Jurkat, Clone E6-1 (cell line): Measurements from ENCODE around the gene HRH2.
"Not testable (repeated sequence)": the region's sequence is repeated elsewhere in the genome, so short reads cannot be mapped to it uniquely, and the experiment has no call there.

Experiments used
- DNase-seq: peaks from one replicate; pipeline ENCODE4 v3.0.0-alpha.2; 2011; ENCODE audit warnings: low read depth, low spot score
- H3K4me3 ChIP-seq: 2 replicates; pipeline ENCODE4 v1.5.1; 2011; ENCODE audit warnings: mild to moderate bottlenecking, low read length, control low read depth, moderate library complexity

HRH2 gene

DNA sequence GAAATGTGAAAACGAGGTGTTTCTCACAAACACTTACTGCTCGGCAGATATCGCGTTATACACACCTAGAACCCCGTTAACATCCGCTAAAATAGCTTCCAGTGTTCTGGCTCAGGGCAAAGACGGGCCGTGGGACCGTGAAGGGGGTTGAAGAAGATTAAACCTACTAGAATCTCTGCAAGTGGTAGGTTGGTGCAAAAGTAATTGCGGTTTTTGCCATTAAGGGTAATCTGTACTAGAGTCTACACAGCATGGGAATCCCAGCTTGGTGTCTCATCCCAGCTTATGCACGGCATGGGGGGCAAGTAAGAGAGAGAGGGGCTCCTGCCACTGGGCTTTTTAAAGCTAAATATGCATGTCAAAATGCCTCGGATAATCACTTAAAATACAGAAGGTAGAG is 43.9 kb downstream of the HRH2 start:
- no peak overlapping the region for H3K4me3 ChIP-seq
- no peak for DNase-seq

DNA sequence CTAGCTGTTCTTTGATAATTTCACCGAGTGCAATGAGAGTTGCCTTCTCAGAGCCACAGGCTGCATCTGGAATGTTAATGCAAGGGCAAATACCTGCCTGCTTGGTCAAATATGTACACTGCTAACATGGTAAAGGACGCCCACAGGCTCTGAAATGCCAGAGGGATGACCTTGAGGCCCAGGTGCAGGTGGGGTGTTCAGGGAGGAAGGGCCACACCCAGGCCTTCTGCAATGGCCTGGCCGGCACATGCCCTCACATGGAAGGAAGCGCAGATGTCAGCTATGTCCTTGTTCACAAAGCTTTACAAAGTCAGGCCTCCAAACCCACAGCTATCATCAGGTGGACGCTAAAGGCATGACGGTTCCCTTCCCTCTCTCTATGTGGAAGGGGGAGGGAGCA is 48.6 kb downstream of the HRH2 start:
- DNase-seq: no peak
- no peak overlapping the region for H3K4me3 ChIP-seq

DNA sequence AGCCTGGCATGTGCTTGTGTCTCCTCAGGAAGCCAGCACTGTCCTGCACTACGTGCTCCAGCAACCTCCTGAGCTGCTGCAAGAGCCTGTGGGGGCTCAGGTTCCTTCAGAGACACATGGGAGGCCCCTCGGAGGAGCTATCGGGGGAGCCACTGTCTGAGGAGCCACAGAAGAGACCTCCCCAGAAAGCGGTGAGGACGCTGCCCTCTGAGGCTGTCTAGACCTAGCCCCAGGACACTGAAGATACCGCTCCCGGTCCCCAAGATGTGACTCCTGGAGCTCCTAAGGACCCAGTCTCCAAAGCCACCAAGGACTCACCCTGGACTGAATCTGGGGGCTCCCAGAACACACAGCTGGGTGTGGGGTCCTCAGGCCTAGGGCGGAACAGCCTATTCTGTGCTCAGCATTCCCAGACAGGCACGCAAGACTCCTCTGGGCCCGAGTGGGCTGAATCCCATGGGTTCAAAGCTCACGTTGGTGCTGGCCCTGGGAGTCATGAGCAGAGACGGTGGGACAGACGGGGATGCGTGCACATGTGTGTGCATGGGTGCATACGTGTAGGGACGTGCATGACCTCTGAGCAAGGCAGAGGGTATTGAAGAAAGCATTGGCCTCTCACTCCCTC is 50.0 kb downstream of the HRH2 start:
- DNase-seq: no peak
- H3K4me3 ChIP-seq: no peak overlapping the region

DNA sequence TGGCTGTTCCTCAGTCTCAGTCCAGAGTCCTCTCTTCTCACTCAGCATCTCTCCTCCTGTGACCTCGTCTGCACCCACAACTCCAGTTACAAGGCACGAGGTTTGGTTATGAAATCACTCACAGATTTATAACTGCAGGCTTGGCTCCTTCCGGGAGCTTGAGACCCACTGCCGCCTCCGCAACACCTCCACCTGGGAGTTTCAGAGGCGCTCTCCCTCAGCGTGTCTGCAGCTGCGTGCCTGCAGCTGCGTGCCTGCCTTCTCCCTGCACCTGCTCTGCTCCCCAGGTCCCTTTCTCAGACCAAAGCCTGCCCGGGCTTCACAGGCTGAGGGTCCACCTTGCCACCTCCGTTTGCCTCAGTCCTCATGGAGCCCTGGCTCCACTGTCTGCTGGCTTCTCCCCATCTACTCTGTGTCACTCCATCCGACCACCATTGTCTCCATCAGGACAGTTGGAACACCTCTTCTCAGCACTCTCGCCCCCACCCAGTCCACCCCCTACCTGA is 51.5 kb downstream of the HRH2 start:
- no peak overlapping the region for H3K4me3 ChIP-seq
- DNase-seq: no peak

DNA sequence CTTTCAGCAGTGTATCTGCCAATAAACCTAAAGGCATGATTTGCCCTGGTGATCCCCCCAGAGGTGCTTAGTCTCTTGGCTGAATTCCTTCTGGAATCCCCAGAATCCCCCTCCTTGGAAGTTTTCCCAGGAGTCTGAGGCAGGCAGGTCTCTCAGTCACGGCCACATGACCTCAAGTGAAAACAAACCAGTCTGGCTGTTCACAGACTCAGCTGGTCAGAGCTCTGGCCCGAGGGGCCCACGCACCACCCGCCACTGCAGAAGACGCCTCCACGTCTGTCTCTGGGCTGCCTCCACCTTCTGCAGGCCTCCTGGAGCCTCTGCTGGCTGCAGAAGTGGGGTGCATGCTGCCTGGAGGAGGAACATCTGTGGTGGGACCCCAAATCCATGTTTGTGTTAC is 52.5 kb downstream of the HRH2 start:
- DNase-seq: no peak
- H3K4me3 ChIP-seq: no peak overlapping the region

DNA sequence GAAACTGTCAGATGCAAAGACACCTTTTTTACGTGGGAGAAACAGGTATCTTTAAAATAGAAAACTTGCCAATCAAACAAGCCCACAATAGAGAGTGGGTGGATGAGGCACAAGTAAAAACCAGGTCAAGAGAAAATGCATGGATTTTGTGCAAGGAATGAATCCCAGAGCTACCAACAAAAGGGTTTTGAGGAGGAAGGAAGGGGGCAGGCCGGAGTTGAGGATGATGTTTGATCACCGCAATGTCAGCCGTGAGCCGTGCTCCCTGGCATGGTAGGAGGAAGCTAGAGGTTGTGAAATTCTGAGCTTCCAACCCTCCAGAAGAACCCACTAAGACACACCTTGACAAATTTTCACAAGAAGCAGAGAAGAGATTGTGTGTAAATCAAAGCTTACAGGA is 53.2 kb downstream of the HRH2 start:
- no peak for DNase-seq

DNA sequence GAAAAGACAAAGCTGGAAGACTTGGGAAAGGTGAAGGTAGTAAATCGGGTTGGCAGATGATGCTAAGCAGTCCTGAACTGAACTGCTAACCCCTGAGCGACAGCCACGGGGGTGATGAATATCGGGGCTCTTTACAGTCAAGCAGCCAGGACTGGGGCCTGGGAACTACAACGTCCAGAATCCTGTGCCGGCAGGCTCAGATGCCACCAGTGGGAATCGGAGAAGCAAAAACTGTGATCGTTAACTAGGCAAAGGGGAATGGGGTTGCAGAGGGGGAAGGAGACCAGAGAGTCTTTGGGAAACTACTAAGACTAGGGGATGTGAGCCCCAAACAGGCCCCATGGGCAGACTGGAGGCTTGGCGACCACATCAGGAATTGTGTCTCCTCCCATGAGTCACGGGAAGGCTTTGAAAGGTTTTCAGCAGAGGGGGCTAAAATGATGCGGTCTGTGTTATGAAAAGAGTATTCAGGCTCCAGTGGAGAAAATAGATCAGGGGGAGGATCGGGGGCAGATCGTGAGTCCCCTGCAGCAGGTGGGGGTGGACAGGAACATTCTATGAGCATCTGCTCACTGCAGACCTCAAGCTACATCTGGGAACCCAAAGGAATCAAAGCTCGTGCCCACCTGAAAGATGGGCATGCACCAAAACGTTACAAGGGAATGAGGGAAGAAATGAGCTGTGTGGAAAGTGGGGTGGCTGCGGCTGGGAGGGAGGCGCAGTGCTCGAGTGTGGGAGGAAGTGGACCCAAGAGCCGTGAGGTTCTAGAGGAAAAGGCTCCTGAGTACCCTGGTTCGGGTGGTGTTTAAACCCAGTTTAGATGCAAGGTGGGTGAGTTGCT is 53.8 kb downstream of the HRH2 start:
- DNase-seq: no peak
- no peak overlapping the region for H3K4me3 ChIP-seq

More for the DNA sequence above, 53.2 kb downstream of the HRH2 start:
- no peak overlapping the region for H3K4me3 ChIP-seq

DNA sequence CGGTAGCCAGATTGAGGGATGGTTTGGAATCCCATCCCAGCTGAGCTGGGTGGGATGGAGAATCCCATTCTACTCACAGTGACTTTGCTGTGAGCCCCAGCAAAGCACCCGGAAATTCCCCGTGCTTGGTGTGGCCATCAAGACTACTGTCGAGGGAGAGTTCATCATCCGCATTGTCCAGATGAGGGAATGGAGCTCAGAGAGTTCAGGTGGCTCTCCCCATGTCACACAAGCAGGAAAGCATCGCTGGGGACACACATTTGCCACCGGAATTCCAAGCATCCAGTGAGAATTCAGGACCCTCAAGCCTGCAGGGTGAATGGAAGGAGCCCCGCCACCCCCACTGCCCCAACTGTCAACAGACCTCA is 54.4 kb downstream of the HRH2 start:
- no peak for DNase-seq
- H3K4me3 ChIP-seq: no peak overlapping the region

DNA sequence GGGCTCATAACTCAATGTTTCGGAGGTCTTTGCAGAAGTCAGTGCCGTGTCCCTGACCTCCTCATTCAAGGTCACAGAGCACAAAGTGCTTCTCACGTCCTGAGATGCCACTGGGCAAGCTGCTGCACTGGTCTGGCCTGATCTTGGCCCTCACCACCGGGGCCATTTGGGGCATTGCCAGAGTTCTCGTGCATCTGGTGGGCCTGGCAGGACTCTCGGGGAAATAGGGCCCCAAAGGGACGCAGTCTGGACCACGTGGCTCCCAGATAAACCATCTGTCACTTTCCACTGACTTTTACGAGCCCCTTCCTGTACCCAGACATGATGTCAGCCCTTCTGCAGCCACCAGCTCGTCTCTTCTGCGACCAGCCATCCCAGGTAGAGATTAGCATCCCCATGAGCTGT is 54.8 kb downstream of the HRH2 start:
- no peak overlapping the region for H3K4me3 ChIP-seq
- no peak for DNase-seq

DNA sequence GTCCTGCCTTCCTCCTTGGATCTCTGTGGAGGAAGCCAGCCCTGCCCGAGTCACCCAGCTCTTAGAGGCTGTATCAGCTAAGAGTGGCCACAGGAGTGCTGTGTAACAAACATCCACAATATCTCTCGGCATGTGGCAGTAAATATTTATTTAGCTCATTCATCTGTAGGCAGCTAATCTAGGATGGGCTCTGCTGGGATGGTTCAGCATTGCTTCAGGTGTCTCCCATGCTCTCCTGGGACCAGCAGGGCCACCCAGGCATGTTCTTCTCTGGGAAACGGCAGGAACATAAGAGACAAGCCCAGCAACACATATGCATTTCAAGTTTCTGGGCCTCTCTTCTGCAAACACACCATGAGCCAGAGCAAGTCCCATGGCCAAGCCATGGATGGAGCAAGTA is 56.1 kb downstream of the HRH2 start:
- no peak overlapping the region for H3K4me3 ChIP-seq
- DNase-seq: no peak

DNA sequence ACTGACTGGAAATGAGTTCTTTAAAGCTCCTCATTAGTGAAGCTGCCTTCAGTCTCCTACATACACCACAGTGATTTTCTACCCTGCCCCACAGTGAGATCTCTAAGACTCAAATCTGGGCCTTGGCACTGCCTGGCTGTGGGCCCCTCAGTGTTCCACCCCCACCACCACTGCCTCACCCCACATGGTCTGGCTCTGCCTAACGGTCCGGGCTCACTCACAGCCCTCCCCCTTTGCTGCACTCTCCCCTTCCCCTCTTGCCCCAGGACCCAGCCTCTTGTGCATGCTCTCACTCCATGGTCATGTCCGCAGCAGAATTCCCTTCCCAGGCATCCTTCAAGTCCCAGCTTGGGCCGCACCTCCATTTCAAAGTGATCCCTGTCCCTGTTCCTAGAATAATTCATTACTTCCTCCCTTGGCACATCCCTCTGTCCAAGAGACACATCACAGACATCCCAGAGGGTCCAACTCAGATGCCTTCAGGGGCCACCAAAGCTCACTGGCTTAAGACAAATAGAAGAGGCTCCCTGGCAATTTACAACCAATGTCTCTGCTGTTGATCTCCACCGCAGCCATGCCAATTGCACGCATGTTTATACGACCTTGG is 56.7 kb downstream of the HRH2 start:
- no peak for DNase-seq
- no peak overlapping the region for H3K4me3 ChIP-seq

DNA sequence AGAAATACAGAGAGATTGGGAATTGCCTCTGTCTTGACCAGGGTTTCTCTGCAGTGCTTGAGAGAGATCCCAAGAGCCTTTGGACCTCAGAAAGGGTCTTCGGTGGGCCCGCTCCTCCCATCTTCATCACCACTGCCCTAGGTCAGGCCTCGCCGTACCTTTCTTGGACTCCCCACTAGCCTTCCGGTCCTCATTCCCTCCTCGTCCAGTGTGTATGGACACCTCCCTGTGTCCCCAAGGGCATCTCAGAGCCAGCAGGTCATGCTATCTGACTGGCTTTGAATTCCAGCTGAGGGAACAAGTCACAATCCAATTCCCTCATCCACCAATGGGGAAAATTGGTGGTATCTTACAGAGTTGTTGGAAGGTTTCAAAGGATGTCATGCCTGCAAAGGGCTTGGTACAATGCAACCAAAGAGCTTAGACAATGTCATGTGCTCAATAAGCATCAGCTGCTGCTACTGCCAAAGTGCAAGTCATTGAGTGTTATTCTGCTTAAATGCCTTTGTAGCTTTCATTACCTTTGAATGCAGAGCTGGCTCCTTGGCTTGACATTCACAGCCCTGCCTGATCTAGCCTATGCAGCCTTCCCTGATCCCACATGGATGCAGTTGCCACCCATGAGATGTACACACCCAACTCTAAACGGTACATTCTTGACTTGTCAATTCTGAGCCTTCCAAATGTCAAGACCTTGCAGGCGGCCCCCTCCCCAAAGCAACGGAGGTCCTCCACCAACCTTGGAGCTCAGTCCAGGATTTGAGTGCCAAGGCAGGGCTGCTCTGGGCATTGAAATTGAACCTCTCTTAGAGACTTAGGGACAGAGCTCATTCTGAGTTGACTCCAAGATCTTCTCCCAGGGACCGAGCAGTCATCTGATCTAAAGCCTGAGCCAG is 58.0 kb downstream of the HRH2 start:
- no peak for DNase-seq
- H3K4me3 ChIP-seq: no peak overlapping the region

DNA sequence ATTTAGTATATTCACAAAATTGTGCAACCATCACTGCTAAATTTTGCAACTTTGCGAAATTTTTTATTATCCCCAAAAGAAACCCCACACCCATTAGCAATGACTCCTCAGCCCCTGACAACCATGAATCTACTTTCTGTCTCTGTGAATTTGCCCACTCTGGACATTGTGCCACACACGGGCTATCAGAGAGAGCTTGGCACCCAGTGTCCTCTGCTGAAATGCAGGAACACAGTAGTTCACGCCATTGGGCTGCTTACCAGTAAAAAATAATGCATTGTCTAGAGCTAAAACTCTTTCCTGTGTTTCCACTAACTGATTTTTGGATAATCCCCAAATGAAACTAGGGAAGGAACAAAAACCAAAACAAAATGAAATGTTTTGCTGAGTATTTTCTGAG is 60.0 kb downstream of the HRH2 start:
- DNase-seq: no peak
- no peak overlapping the region for H3K4me3 ChIP-seq

DNA sequence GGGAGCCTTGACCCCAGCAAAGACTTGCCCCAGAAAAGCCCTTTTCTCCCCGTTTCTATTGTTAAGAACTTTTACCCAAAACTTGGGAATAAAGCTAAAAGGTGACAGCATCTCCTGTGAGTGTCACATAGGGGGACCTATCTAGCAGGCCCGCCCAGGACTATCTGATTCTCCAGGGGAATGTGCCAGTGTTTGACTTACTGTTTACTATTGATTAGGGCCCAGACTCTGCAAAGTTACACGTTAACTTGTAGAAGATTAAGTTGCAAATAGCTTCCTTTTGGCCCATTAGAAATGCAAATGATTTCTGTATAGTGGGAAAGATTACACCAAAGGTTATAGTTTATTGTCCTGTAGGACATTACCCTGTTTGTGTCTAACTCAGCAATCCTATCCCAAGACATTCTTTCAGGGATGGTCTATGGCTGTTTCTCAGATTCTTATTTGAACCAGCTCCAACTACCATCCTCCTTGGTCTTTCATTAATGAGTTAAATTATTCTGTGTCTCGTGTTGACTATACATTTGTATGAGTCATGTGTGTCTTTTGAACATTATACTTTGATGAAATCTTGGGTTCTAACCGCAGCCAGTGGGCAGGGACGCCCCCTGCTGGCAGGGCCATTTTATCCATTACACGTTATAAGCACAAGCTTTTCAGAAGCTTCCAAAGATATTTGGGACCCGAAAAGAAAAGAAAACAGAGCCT is 60.7 kb downstream of the HRH2 start:
- no peak overlapping the region for H3K4me3 ChIP-seq
- DNase-seq: peak; percentile 51

DNA sequence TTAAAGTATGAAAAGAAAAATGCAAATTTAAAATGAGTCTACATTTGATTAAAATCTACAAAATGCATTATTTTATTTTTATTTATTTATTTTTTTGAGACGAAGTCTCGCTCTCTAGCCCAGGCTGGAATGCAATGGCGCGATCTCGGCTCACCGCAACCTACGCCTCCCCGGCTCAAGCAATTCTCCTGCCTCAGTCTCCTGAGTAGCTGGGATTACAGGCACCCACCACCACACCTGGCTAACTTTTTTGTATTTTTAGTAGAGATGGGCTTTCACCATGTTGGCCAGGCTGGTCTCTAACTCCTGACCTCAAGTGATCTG is 61.2 kb downstream of the HRH2 start:
- not testable (repeated sequence) for DNase-seq

DNA sequence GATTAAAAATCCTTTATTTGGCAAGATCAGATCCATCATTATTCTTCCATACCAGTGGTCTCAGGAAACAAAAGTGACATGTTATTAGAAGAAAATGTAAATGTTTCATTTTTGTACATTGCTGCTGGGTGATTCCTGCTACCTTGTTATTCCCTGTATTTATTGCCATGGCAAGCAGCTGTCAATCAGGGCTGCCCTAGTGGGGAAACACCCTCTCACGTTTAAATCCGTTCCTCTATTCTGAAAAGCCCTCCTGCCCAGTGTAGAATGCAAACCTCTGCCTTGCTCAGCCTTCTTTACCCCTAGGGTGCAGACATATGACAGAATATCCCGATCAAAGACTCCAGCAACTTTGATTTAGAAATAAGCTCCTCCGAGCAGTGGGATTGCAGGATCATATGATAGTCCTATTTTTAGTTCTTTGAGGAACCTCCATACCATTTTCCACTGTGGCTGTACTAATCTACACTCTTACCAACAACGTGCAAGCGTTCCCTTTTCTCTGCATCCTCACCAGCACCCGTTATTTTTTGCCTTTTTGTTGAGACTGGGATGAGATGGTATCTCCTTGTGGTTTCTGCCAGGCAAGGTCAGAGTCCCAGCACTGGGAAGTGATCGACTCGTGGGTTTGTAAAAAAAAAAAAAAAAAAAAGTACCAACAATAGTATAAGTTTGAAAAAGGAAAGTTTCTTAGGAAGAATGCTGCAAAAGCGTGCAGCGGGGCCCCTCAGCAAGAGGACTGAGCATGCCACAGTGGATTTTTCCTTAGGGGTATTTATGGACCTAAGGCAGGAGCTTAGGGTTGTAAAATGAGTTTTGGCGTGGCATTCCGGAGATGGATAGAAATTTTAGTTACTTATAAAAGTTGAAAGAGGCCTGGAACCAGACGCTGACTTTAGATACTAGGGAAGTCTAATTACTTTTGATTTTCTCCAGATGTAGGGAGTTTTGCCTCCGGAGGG is 66.7 kb downstream of the HRH2 start:
- H3K4me3 ChIP-seq: no peak overlapping the region
- DNase-seq: no peak

More for the DNA sequence above, 61.2 kb downstream of the HRH2 start:
- not testable (repeated sequence) for H3K4me3 ChIP-seq

DNA sequence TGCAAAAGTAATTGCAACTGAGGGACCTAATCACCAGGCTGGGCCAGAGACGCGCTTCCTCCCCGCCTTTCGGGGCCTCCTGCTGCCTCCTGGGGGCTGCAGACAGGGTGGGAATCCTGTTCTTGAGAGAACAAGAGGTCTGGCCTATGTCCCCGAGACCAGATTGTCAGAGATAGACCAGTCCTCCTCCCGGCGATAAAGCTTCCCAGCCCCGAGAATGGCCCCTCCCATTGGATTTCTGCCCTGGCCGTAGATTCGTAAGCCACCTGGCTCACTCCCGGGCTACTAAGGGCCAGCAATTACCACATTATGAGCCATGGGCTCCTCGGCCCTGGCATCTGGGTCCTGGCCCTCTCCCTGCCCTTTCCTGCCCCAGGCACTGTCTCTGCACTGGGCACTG is 70.4 kb downstream of the HRH2 start:
- DNase-seq: no peak
- H3K4me3 ChIP-seq: no peak overlapping the region
